Measurements from ENCODE around the gene MYLK2.
A peak's percentile ranks its signal among the peaks of the same experiment; 100 is the strongest.

The MYLK2 gene

DNA sequence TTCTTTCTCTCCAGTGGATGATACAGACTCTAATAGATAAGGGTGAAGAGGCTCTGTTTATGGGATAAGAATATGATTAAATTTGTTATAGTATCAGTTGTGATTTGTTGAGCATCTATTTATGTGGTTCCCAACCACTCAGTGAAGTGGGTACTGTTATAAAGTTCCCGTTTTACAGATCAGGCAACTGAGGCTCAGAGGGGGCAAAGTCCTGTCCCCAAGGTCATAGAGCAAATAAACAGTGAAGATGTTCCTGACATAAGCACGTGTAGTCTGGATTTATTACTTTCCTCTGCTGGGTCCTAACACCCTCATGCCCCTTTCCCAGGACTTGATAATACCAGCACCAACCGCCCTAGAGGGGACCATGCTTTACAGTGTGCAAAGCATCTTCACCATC lies 47.1 kb downstream of the MYLK2 start:
- no peak overlapping the region for H3K27ac ChIP-seq

DNA sequence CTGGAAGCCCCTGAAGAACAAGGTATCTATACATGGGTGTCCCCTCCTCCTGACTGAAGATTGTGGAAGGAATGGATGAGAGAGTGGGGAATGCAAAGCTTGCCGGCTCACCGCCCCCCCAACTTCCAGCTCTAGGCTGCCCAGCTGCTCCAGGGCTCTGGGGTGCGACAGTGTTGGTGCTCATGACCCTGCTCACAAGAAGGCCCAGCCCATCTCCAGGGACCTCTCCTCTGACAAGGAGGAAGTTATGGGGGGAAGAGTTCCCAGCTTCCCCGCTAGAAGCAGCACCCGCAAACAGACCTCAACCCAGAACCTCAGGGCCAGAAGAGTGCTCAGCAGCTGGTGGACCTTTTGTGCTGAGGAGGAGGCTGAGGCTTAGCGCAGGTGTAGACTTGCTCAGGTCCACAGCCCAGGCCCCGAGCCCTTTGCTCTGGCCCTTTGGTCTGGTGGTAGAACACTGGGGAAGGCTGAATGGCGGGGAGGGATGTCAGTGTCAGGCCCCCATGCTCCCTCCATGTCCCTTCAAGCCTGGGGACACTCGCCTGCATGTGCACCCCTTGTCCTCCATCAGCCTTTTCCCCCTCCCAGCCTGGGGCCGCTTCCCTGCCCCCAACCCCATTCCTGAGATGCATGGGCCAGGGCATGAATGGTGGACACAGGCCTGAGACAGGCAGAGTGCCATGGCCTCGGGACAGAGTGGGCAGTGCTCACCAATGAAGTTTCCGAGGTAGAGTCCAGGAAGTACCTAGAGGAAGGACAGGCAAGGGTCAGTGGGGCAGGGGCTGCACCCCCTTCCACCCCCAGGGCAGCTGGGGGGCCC lies 49.9 kb downstream of the MYLK2 start:
- Histone ChIP-seq H3K27ac (no peak overlapping the region), H3K4me3 (peak overlapping the region in 2 of 7 experiments; percentile 48 to 60)

More for the DNA sequence above, 47.1 kb downstream of the MYLK2 start:
- no peak overlapping the region for H3K4me3 ChIP-seq

DNA sequence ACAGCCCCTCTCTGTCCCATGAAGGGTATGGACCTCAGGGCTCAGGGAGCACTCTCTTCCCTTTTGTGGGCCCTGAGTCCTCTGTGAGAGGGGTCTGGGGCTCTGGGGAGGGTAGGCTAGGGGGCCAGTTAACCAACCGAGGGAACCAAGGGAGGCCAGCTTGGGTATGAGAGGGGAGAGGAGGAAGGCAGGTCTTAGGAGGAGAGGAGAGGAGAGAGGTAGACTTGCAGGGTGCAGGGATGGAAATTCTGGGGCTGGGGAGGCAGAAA lies 50.5 kb downstream of the MYLK2 start:
- peak overlapping the region in 4 of 21 experiments; percentile 31 to 85 (median 80) for H3K27ac ChIP-seq
- H3K4me3 ChIP-seq, result peak overlapping the region in 6 of 7 experiments; percentile 36 to 60 (median 52)

DNA sequence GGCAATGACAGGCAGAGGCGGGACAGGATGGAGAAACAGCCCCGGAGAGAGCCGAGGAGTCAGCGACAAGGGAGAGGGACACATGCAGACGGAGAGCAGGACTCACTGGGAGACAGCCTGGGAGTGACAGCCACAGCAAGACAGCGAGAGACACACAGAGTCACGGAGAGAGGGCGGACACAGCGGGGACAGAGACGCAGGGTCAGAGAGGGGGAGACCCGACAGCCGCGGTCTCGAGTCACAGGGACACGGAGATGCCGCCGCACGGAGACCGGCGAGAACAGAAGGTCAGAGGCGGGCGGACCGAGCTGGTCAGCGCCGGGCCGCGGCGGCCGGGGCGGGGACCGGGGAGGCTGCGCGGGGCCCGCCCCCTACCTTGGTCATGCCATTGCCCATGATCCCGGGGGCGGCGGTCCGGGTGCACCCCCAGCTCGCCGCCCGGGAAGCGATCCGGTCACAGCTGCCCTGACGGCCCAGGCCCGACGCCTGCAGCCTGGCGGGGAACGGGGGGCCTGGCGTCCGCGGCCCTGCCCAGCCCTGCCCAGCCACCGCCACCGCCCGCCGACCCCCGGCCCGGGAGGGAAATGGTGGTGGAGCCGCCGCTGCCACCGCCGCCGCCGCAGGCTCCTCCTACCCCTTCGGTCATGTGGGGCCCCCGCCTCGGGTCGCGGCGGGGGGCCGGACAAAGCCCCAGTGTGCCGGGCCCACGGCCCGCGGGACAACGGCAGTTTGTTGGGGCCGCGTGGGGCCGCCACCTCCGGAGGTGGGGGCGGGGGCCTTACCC lies 51.0 kb downstream of the MYLK2 start, which contains the start of the genes DUSP15 and TTLL9:
Gene DUSP15, minus strand, starts transcription at position 586 of the 784 bp plus-strand sequence. Its CDS starts 190 bp downstream, at position 396.
Gene TTLL9, plus strand, starts transcription at position 693 of the 784 bp plus-strand sequence. CDS start 493 bp downstream, outside the sequence.
- Histone ChIP-seq H3K4me3 (peak within 1 kb of the TSS; percentile 35 to 60 (median 48)), H3K27ac (peak within 1 kb of the TSS in 13 of 21 experiments; percentile 23 to 85 (median 54))

DNA sequence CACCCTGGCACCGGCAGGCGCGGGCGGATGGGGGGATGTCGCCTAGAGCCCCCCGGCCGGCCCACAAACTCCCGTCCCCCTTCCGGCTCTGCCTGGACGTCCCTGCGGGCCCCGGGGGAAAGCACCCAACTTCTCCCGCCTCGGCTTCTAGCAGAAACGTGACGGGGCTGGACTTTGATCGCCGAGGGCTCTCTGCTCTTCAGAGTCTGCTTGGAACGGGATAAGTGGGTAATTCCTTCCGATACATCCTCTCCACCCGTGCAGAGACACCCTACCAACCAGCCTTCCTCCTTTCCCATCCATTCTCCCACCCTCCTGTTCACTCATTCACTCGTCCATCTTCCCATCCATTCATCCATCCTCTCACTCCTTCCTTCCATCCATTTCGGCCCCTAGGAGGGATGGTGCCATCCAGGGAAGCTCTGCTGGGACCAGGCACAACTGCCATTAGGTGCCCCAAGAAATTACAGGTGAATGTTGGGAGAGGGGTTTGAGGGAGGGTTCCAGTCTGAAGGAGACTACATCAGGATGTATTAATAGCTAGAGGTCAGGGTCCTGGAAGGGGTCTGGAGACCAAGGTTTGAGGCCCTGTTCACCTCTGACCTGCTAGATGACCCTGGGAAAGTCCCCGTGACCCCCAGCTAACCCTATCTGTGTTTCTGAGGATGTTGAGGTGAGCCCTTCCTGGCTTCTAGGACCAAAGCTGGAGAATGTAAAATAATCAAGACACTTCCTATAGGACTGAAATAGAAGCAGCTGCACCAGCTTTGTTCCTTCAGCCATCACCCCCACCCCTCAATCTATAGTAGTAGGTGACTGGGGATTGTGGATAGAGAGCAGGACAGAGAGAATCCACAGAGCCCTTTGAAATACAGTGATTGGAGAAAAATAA lies 51.8 kb downstream of the MYLK2 start:
- H3K4me3 ChIP-seq, result peak overlapping the region; percentile 35 to 60 (median 48)
- H3K27ac ChIP-seq, result peak overlapping the region in 12 of 21 experiments; percentile 23 to 85 (median 56)

DNA sequence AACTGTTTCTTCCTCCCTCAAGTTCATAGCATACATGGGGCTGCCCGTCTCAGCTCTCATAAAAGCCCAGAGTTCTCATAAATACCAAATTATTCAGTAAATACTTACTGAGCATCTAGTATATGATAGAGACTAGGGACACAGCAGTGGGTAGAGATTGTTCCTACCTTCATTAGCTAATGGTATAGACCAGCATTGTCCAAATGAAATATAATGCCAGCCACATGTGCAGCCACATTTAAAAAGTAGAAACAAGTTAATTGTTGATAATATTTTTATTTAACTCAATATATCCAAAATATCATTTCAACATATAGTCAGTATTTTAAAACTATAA lies 52.4 kb downstream of the MYLK2 start:
- H3K4me3 ChIP-seq, result no peak overlapping the region
- no peak overlapping the region for H3K27ac ChIP-seq

DNA sequence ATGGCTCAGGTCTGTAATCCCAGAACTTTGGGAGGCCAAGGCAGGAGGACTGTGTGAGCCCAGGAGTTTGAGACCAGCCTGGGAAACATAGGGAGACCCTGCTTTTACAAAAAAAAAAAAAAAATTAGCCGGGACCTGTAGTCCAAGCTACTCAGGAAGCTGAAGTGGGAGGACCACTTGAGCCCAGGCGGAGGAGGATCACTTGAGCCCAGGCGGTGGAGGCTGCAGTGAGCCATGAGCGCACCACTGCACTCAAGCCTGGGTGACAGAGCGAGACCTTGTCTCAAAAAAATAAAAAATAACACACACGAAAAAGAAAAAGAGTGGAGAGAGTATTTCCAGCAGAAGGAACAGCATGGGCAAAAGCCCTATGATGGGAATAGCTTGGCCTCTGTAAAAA lies 53.2 kb downstream of the MYLK2 start:
- no peak overlapping the region for H3K4me3 ChIP-seq

DNA sequence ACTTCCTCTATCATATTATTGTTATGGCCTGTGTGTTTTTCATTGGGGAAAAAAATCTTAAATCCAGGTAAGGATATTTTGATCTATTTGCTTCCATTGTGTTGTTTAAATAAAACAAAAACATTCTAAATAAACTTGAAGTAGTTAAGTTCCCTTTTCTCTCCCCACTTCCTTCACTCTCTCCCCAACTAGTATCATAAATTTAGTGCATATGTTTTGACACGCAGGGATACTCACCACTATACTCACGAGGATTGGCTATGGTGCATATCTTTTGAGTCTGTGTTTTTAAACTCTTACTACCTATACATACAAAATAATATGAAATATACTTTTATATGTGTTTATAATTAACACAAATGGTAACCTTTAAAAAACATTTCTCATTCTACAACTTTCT lies 56.5 kb downstream of the MYLK2 start:
- Histone ChIP-seq H3K4me3 (no peak overlapping the region), H3K27ac (no peak overlapping the region)

More for the DNA sequence above, 53.2 kb downstream of the MYLK2 start:
- H3K27ac ChIP-seq, result no peak overlapping the region

DNA sequence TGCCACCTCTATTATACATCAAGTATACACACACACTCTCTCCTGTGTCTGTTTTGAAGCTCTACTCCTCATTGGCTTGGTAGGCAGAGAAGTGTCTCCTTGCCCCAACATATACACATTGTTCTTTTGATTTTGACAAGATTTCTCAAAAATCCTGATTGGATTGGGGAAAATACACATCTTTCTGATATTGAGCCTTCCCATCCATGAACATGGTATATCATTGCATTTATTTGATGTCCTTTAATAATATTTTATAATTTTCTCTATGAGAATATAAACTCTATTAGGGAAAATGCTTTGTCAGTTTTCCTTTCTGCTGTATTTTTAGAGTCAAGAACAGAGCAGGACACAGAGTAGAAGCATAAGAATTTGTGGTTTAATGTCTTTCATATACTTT lies 58.5 kb downstream of the MYLK2 start:
- H3K4me3 ChIP-seq, result no peak overlapping the region
- H3K27ac ChIP-seq, result no peak overlapping the region

DNA sequence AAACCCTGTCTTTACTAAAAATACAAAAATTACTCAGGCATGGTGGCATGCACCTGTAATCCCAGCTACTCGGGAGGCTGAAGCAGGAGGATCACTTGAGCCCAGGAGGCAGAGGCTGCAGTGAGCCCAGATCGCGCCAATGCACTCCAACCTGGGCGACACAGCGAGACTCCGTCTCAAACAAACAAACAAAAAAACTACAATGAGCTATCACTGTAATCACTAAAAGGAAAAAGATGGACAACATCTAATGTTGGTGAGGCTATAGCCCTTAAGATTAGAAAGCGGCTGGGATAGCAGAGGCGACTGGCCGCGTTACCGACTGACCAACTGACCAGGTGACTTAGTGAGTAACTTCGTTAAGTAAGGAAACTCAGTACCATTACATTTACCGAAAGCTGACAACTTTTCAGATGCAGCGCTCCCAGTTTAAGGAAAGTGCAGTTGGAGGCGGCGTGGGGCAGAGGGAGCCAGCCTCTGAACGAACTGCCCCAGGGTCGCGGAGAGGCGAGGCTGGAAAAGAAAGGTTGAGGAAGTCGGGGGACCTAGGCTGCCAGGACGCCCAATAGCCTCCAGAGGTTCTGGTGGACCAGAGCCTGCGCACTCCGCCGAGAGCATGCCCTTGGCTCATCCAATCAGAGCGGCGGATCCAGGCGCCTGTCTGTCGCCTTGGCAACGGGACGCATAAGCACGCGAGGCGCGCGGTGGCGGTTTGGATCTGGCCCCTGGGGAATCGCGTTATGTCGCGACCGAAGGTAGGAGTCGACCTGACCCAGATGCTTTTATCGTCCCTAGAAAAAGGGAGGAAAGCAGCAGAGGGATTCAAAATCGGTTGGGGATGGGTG lies 60.2 kb downstream of the MYLK2 start:
- Histone ChIP-seq H3K4me3 (peak overlapping the region; percentile 39 to 59 (median 45)), H3K27ac (peak overlapping the region in 16 of 21 experiments; percentile 4 to 69 (median 52))

DNA sequence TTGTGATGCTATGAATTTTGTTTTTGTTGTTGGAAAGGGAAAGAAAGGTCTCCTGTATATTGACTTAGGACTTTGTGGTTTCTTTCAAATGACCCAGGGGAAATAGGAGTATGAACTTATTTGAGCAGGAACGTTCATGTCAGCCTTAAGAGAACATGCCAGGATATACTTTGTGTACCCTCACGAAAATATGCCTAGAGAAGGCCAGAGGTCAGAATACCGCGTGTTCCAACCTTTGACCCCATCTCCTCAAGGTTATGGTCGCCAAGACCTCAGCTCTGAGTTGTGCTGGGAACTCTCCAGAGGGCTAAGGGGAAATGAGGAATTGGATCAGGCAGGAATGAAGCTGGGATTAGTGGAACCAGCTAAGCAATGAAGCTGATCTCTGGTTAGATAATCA lies 62.8 kb downstream of the MYLK2 start:
- H3K4me3 ChIP-seq, result no peak overlapping the region
- no peak overlapping the region for H3K27ac ChIP-seq

DNA sequence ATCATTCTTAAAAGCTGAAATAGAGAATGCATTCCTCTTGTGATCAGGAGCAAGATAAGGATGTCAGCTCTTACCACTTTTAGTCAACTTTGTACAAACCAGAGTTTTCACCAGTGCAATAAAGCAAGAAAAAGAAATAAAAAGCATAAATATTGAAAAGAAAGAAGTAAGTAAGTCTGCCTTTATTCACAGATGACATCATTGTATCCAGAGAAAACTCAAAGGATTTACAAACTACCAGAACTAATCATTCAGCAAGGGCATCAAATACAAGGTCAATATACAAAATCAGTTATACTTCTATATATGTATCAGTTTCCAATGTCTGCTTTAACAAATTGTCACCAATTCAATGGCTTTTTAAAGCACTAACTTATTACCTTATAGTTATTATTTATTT lies 64.7 kb downstream of the MYLK2 start:
- Histone ChIP-seq H3K4me3 (no peak overlapping the region), H3K27ac (no peak overlapping the region)

Measured in skin epidermis (tissue), 12 donors.